Mesodermal cell (in vitro differentiated cells): ENCODE measurements around the gene CRMP1.

ENCODE experiments used
- H3K27ac ChIP-seq: 2 replicates; pipeline ENCODE4 v1.7.0; 2013; ENCODE audit warnings: mild to moderate bottlenecking, low read depth, low read length, moderate library complexity; ENCODE audit not compliant: severe bottlenecking
- H3K36me3 ChIP-seq: 2 replicates; pipeline ENCODE4 v1.7.1; 2013; ENCODE audit warnings: mild to moderate bottlenecking, low read length, moderate library complexity; ENCODE audit not compliant: control insufficient read depth, insufficient read depth
- H3K4me1 ChIP-seq: one replicate; pipeline ENCODE4 v1.7.1; 2013; ENCODE audit warnings: mild to moderate bottlenecking, low read length; ENCODE audit not compliant: insufficient read depth, control insufficient read depth, poor library complexity, severe bottlenecking
- H3K4me3 ChIP-seq: 2 replicates; pipeline ENCODE4 v1.7.0; 2013; ENCODE audit warnings: low read length, control low read depth, mild to moderate bottlenecking; ENCODE audit not compliant: insufficient read depth, poor library complexity, severe bottlenecking; ENCODE audit errors: extremely low read depth
- H3K9me3 ChIP-seq: 2 replicates; pipeline ENCODE4 v1.7.1; 2013; ENCODE audit warnings: mild to moderate bottlenecking, low read length, moderate library complexity; ENCODE audit not compliant: control insufficient read depth
- WGBS, 2 experiments: methylation state at CpG; one replicate each; pipeline ENCODE4 v1.1.5; 2013; ENCODE audit warnings: missing lambda C conversion rate in 2 of 2; ENCODE audit not compliant: insufficient coverage in 2 of 2; 5-methylcytosine and 5-hydroxymethylcytosine counted together

The CRMP1 gene

DNA sequence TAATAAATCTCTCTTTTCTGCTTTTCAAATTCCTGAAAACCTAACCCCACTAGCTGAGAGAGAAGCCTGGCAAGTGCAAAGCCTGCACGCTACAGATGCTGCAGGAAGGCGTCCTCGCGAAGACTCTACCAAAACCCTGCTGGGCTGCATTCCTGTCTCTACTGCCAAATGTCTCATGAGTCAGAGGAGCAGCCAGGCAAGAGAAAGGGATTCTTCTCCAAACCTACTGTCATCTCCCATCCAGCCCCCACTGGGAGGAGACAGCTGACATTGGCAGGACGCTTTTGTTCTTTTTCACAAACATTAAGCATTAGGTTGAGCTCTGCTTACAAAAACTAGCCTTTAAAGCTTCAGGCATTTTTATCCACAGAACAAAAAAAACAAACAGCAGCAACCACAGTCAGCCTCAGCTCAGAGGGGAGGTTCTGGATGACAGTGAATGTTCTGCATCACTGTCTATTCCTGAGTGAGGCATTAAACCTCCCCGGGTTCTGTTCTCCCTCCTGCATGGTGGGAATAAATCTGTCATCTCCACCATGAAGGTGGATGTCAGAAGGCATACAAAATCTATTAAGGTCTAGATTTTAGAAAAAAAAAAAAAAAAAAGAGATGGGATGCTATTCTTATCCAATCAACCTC, 18.0 kb downstream of the CRMP1 start:
- WGBS, 2 experiments: 19 to 25% methylated on average over 2 to 4 of the region's 6 CpGs
- Histone ChIP-seq H3K4me1 (peaks cover 6% of the 10 kb centered on the region), H3K9me3 (no peaks in the 10 kb centered on the region), H3K27ac (no peak overlapping the region), H3K4me3 (no peak overlapping the region), H3K36me3 (peaks cover 42% of the 10 kb centered on the region)

DNA sequence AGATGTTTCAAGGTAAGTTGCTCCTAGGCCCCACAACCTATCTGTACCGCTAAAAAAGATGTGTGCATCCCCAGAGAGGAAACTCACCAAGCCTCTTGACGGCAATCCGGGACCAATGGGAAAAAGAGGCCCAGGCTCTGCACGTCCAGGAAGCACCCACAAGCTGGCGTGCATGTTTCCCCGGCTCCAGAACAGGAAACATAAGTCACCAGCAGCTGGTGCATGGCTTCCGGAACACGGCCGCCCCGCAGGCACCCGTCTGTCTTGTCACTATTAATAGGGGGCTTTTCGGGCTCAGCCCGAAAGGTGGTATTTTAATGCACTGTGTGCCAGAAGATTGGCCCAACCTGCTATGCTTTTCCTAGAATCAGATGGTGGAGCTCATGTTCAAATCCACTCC, 22.2 kb downstream of the CRMP1 start:
- Histone ChIP-seq H3K4me1 (peaks cover 13% of the 10 kb centered on the region), H3K9me3 (no peaks in the 10 kb centered on the region), H3K27ac (no peak overlapping the region), H3K4me3 (no peak overlapping the region), H3K36me3 (peaks cover 52% of the 10 kb centered on the region)
- 93 to 98% methylated on average over 10 to 13 of the region's 13 CpGs for WGBS, 2 experiments

DNA sequence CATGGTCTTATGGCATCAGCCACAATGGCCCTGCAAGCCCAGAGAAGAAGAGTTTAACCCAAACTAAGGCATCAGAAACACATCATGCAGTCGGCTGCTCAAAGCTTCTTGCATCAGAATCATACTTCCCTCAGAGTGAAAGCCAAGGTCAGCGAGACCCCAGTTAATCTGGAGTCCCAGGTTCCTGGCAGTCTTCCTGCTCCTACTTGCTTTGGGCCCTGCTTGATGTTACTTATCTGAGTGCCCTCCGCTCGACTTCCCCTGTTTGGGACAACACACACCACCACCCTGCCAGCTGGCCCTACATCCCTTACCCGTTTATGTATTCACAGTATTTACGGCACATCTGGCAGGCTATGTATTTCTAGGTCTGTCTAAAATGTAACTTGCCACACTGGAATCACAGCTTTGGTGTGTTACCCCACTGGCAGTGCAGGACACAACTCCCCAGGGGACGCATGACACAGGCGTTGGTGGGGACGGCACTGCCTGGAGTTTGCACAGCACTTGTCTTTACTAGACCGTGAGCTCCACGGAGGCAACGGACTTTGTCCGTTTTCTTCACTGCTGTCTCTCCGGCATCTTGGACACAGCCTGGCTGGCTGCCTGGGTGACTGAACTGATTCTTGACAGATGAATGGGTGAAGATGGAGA, 22.8 kb downstream of the CRMP1 start:
- Histone ChIP-seq H3K27ac (no peak overlapping the region), H3K4me1 (peaks cover 13% of the 10 kb centered on the region), H3K9me3 (no peaks in the 10 kb centered on the region), H3K36me3 (peaks cover 57% of the 10 kb centered on the region), H3K4me3 (no peak overlapping the region)
- 91 to 93% methylated on average over 13 to 14 of the region's 14 CpGs for WGBS, 2 experiments

DNA sequence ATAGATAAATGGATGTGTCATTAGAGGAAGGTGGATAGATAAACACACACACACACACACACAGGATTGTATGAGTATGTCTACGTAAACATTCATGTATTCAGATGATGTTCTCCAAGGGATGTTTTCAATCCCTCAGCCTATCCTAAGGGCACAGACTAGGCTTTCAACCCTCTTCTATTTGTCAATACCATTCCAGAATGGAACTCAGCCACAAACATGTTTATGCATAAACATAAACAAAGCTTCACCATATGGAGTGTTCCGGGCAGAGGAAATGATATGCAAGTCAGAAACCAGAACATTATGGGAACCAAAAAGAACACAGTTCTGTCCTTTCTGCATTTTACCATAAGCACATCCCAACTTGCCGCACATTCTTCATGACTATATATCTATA, 25.0 kb downstream of the CRMP1 start:
- no peak overlapping the region for H3K4me3 ChIP-seq
- WGBS, 2 experiments: 83% methylated on average over 1 of the region's 3 CpGs; no CpG with 5 or more reads in 1 of the 2 experiments
- peaks cover 18% of the 10 kb centered on the region for H3K4me1 ChIP-seq
- peaks cover 64% of the 10 kb centered on the region for H3K36me3 ChIP-seq
- H3K9me3 ChIP-seq: no peaks in the 10 kb centered on the region
- no peak overlapping the region for H3K27ac ChIP-seq

DNA sequence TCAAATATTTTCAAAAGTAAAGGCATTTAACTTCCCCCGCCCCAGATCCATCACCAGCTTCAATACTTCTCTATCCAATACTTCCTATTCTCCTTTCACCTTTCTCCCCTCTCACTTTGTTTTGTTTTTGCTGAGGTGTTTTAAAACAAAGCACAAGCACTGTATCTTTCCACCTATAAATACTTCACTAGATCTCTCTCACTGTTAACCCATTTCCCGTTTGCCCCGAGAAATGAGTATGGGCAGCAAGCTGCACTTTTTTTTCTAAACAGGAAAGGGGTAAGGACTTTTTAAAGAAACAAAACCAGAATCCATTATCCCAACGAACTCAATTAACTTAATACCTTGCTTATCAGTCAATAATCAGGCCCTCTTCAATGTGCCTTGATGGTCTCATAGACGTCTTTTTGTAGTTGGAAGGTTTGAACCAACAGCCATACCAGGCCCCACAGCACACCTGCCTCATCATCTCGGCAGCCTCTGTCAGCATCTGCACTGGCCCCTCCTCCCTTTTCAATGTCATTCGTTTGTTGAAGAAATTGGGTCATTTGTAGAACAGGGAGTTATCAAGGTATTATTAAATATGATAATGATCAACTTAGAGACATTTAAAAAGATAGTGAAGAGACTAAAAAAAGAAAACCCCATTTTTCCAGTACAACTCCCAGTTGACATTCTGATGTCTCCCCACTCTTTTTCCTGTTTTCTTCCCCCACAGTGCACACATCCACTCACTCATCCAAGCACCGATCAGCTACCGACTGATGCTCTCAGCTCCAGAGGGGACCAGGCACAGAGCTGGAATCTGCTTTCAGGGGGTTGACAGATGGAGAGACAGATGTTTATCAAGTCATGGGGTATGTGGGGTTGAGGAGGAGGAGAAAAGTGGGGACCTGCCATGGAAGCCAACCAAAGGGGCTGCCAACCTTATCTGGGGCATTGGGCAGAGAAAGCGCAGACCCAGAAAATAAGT, 25.8 kb downstream of the CRMP1 start:
- H3K4me1 ChIP-seq: peaks cover 18% of the 10 kb centered on the region
- H3K36me3 ChIP-seq: peaks cover 68% of the 10 kb centered on the region
- H3K4me3 ChIP-seq: no peak overlapping the region
- H3K9me3 ChIP-seq: no peaks in the 10 kb centered on the region
- 95 to 100% methylated on average over 1 to 4 of the region's 10 CpGs for WGBS, 2 experiments
- H3K27ac ChIP-seq: no peak overlapping the region

DNA sequence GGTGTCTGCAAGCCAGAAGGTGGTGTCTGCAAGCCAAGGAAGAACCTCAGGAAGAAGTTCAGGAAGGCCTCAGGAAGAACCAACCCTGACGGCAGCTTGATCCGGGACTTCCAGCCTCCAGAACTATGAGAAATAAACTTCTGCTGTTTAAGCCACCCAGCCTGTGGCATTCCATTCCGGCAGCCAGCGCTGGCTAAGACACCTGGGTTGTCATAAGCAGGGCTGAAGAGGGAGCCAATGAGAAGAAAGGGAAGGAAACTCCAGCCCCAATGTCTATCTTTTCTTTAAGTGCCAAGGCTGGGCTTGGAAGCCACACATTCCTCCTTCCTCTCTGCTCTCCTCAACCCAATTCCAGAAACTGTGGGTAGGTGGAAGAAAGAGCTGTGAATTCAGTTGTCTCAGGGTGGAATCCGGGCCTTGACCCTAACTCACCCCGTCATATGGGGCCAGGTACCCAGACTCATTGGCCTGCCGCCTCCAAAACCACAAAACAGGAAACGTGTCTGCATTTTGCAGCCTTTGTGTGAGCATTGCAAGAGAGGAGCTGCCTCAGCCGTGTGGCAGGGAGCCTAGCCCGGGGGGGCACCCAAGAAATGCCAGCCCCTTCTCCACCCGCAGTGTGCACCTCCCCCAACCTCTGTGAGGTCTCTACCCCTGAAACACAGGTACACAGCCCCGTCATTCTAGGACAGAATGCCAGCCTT, 26.8 kb downstream of the CRMP1 start:
- H3K4me3 ChIP-seq: no peak overlapping the region
- peaks cover 73% of the 10 kb centered on the region for H3K36me3 ChIP-seq
- H3K9me3 ChIP-seq: no peaks in the 10 kb centered on the region
- H3K4me1 ChIP-seq: peaks cover 18% of the 10 kb centered on the region
- 91 to 97% methylated on average over 9 to 10 of the region's 12 CpGs for WGBS, 2 experiments
- no peak overlapping the region for H3K27ac ChIP-seq

DNA sequence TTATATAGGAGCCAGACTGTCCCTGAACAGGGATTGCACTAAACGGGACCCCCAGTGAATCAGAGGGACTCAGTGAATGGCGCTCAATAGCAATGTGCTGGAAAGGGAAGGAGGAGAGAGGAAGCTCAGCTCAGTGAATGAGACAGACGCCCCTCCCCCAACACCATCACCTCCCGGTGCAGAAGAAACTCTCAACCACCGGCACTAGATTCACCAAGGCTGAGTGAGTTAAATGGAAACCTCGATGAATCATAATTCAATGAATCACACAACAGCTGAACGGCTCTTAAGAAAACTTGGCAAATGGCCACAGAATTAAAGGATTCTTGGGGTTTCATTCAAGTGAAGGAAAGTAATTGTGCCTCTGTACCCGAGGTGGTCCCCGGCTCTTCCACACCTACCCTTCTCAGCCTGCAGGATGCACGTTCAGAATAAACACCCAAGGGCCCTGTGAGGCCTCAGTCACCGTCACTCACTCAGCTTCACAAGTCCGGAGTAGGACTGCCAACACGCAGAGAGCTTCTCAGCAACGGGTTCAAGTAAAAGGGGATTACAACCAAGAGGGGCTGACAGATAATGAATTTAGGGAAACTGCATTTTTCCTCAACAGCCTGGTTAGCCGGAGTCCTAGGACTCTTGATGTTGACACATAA, 29.3 kb downstream of the CRMP1 start:
- H3K36me3 ChIP-seq: peaks cover 80% of the 10 kb centered on the region
- 82 to 85% methylated on average over 9 of the region's 15 CpGs for WGBS, 2 experiments
- no peak overlapping the region for H3K27ac ChIP-seq
- H3K4me1 ChIP-seq: peaks cover 18% of the 10 kb centered on the region
- H3K4me3 ChIP-seq: no peak overlapping the region
- H3K9me3 ChIP-seq: no peaks in the 10 kb centered on the region

DNA sequence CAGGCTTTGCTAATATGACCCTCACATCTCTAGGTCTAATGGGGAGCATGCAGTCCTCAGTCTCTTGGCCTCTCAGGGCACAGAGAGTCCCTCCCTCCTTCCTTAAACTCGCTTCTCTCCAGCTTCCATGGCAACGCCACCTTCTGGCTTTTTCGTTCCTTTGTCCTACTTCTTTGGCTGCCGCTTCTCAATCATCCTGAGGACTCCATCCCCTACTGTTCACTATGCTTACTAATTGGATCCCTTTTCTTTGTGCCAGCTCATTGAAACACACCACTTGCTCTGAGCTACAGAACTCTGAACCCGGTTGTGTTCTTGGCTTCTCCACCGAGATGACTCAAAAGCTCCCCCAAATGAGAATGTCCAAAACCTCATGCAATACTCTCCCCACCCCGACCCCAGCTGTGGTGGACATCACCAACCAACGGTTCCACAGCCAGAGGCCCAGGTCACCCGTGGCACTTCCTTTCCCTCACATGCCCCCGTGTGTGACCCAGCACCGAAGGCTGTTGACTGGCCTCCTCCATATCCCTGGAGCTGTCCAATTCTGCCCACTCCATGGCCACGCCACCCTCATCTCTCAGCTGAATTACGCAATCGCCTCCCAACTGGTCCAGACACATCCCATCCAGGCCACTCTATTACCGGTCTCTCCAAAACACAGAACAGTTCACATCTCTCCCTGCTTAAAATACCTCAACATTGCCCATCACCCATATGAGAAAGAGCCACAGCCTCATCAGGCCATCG, 34.7 kb downstream of the CRMP1 start:
- H3K9me3 ChIP-seq: no peaks in the 10 kb centered on the region
- 88 to 93% methylated on average over 13 to 16 of the region's 16 CpGs for WGBS, 2 experiments
- no peak overlapping the region for H3K27ac ChIP-seq
- H3K4me3 ChIP-seq: no peak overlapping the region
- H3K4me1 ChIP-seq: peaks cover 3% of the 10 kb centered on the region
- peaks cover 96% of the 10 kb centered on the region for H3K36me3 ChIP-seq

DNA sequence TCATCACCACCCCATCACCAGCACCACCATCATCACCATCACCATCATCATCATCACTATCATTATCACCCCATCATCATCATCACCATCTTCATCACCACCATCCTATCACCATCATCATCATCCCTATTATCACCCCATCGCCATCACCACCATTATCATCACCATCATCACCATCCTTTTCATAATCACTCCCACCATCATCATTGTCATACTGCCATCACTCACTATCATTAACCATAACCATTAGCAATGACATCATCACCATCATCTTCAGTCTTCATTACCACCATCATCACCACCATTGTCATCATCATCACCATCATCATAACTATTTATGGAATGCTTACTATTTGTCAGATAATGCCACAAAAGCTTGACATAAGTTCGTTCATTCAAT, 35.7 kb downstream of the CRMP1 start:
- Histone ChIP-seq H3K4me3 (no peak overlapping the region), H3K4me1 (no peaks in the 10 kb centered on the region), H3K36me3 (peaks cover 95% of the 10 kb centered on the region), H3K9me3 (no peaks in the 10 kb centered on the region), H3K27ac (no peak overlapping the region)
- WGBS, 2 experiments: 100% methylated on average over 1 of the region's 2 CpGs
